Uterus (tissue), 2 donors: Measurements from ENCODE around the gene EPS8L2.

ENCODE experiments used
- POLR2A ChIP-seq, 2 donors: fragments of 450-650 bp; IDR thresholded peaks; one replicate each; pipeline ENCODE4 v1.6.1; 2016; ENCODE audit warnings: antibody characterized with exemption in 2 of 2, mild to moderate bottlenecking in 1 of 2, moderate library complexity in 1 of 2
- TF ChIP-seq, protein P1 (sequence below), 4 experiments: fragments of 200-600 bp in 2 of 4; fragments of 450-650 bp in 2 of 4; sonication (generic) in 2 of 4; IDR thresholded peaks; one replicate each; pipeline ENCODE4 v1.5.1; 2016 to 2019; ENCODE audit warnings: antibody characterized with exemption in 4 of 4, mild to moderate bottlenecking in 2 of 4, moderate library complexity in 1 of 4

DNA sequence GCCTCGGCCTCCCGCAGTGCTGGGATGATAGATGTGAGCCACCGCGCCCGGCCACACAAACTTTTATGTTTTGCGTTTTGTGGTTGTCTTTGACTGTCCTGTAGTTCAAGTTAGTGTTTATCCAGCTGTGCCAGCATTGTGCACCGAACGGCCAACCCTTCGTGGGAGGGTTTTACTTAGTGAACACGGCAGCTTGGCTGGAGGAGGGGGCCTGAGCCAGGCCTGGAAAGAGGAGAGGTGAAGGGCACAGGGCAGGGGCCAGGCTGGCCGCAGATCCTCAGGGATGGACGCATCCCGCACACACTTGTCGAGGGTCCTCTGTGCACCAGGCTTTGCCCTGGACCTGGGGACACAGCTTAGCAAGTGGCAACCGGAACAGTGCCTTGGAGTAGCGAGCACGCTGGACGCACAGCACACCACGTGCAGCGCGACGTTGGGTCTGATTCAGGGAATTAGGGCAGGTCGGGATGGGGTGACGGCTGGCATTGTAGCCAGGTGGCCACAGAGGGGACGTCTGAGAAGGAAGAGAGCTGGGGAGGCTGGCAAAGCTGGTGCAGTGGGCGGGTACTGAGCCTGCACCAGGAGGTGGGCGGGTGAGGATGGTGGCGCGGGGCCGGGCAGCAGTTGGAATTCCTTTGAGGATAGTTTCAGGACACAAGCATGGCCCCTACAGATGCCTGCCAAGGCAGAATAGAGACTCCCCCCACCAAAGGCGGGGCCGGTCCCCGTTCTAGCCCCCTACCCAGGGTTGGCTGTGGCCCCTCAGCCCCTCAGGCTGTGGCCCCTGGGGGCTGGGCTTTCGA, 13.4 kb downstream of the EPS8L2 start:
- TF ChIP-seq, protein P1, sequence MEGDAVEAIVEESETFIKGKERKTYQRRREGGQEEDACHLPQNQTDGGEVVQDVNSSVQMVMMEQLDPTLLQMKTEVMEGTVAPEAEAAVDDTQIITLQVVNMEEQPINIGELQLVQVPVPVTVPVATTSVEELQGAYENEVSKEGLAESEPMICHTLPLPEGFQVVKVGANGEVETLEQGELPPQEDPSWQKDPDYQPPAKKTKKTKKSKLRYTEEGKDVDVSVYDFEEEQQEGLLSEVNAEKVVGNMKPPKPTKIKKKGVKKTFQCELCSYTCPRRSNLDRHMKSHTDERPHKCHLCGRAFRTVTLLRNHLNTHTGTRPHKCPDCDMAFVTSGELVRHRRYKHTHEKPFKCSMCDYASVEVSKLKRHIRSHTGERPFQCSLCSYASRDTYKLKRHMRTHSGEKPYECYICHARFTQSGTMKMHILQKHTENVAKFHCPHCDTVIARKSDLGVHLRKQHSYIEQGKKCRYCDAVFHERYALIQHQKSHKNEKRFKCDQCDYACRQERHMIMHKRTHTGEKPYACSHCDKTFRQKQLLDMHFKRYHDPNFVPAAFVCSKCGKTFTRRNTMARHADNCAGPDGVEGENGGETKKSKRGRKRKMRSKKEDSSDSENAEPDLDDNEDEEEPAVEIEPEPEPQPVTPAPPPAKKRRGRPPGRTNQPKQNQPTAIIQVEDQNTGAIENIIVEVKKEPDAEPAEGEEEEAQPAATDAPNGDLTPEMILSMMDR (IDR thresholded peaks at IDR 0.05): no peak
- no peak for TF ChIP-seq POLR2A (IDR thresholded peaks at IDR 0.05)
